Germinal center (tissue), 1 donor: Measurements from ENCODE around the gene COL5A1.
"Not testable (repeated sequence)": the region's sequence is repeated elsewhere in the genome, so short reads cannot be mapped to it uniquely, and the experiment has no call there.

ENCODE experiments used
- DNase-seq: peaks from one replicate; pipeline ENCODE4 v3.0.0; 2012; ENCODE audit warnings: mixed read lengths, low spot score

Gene COL5A1

GRCh38 chr9:134838651-134839454, 197.2 kb downstream of the COL5A1 start:
- DNase-seq: no peak

- DNase-seq: no peak
Measured at GRCh38 chr9:134839455-134840125, 198.0 kb downstream of the COL5A1 start.

GRCh38 chr9:134840511-134840910, 198.9 kb downstream of the COL5A1 start:
- DNase-seq: no peak

GRCh38 chr9:134841180-134841904, 199.7 kb downstream of the COL5A1 start:
- DNase-seq: no peak

- no peak for DNase-seq
Measured at GRCh38 chr9:134842321-134842720, 200.7 kb downstream of the COL5A1 start.

- no peak for DNase-seq
Measured at GRCh38 chr9:134843740-134844139, 202.1 kb downstream of the COL5A1 start.

- no peak for DNase-seq
Measured at GRCh38 chr9:134844821-134845220, 203.2 kb downstream of the COL5A1 start.

GRCh38 chr9:134846187-134846586, 204.6 kb downstream of the COL5A1 start:
- no peak for DNase-seq

GRCh38 chr9:134846699-134847098, 205.1 kb downstream of the COL5A1 start:
- DNase-seq: no peak

GRCh38 chr9:134847138-134847537, 205.5 kb downstream of the COL5A1 start:
- no peak for DNase-seq

- DNase-seq: no peak
Measured at GRCh38 chr9:134847752-134848432, 206.3 kb downstream of the COL5A1 start.

GRCh38 chr9:134848504-134848903, 206.9 kb downstream of the COL5A1 start:
- DNase-seq: no peak

- no peak for DNase-seq
Measured at GRCh38 chr9:134850611-134851010, 209.0 kb downstream of the COL5A1 start.

GRCh38 chr9:134851020-134851419, 209.4 kb downstream of the COL5A1 start:
- no peak for DNase-seq

GRCh38 chr9:134852906-134853654, 211.5 kb downstream of the COL5A1 start:
- no peak for DNase-seq

GRCh38 chr9:134853893-134854292, 212.3 kb downstream of the COL5A1 start:
- DNase-seq: no peak

- DNase-seq: no peak
Measured at GRCh38 chr9:134854541-134854981, 213.0 kb downstream of the COL5A1 start.

- no peak for DNase-seq
Measured at GRCh38 chr9:134855231-134855899, 213.8 kb downstream of the COL5A1 start.

- no peak for DNase-seq
Measured at GRCh38 chr9:134855900-134856377, 214.3 kb downstream of the COL5A1 start.

GRCh38 chr9:134857451-134857850, 215.8 kb downstream of the COL5A1 start:
- DNase-seq: not testable (repeated sequence)
